A549 treated with AZD2906 at 1 μM for 4 hours (cell line): ENCODE results near the gene DYNLT1. TPM values are rescaled to one million over a fixed set of nuclear protein-coding genes. Genes with fewer than 3 reads are reported as not detected.

ENCODE experiments used
- total RNA-seq: library from RNA; stranded (reverse); fragments of 200-300 nt; extraction: Qiagen RNA extraction; gene quantifications from 5 replicates; pipeline ENCODE4 v1.2.3, GENCODE V29; 2022

The DYNLT1 gene
- 103 to 120 TPM (median 108 TPM) in 5 replicates for total RNA-seq

DNA sequence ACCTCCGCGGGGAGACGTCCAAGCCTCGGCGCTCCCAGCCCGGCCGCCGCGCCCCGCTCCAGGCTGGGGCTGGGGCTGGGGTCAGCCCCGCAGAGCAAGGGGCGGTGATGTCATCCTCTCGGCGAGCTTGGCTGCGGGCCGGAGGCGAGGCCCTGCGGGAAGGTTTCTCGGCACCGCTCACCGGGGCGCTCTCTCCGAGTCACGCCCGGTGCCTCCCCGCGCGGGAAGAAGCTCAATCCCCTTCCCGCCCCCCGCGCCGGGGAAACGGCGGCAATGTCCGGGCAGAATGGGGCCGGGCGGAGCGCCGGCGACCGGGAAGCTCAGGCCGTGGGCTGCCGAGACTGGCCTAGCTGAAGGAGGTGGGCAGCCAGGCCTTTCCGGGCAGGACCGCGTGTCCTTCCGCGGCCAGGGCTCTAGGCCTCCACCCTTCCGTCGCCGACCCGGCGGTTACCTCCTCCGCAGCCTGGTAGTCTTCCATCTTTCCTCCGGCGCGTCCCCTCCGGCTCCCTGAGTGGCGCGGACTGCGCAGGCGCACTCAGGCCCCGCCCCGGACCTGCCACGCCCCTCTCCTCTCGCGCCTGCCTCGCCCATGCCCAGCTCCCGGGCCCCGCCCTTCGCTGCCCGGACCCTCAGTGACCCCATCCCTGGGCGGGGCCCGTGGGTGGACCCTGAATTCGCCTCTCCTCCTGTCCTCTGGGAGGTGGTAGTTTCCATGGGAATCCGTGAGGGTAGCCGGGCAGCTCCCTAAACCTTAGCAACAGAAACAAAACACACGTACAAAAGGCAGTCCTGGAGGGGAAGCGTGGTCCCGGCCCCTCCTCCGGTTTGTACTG lies at the start of gene DYNLT1:
DYNLT1 (minus strand) TSS at position 513 of the 833 bp plus-strand sequence; CDS start at position 478, 35 bp downstream.

GRCh38 chr6:158649289-158650143 lies 5.0 kb upstream of the DYNLT1 start, which contains the start of gene SYTL3:
Gene SYTL3 (plus strand): TSS chr6:158650054. CDS start chr6:158663269, 13,215 bp downstream.

Other genes starting within 250 kb of the DYNLT1 start
- gene TMEM181, start 84.7 kb downstream of the DYNLT1 start, total RNA-seq = 12.0 to 14.6 TPM (median 13.1 TPM) in 5 replicates
- 1.5 to 2.0 TPM (median 1.9 TPM) in 5 replicates for gene SYTL3, start 5.3 kb upstream of the DYNLT1 start, total RNA-seq
- 426 to 514 TPM (median 467 TPM) in 5 replicates for gene EZR, start 174.6 kb upstream of the DYNLT1 start, total RNA-seq